A549 (cell line): ENCODE data around the gene KIF18A. TPM values are rescaled to one million over a fixed set of nuclear protein-coding genes. Genes with fewer than 3 reads are reported as not detected.

Experiments
- ATOH8 ChIP-seq: fragments of 250-450 bp; sonication (Bioruptor Pico); IDR thresholded peaks from 2 replicates; pipeline ENCODE4 v1.5.0; 2020; ENCODE audit warnings: low read depth, mild to moderate bottlenecking, moderate library complexity
- BCL3 ChIP-seq: fragments of >200 bp; sonication (Bioruptor Twin); formaldehyde crosslinking; IDR thresholded peaks from 3 replicates; pipeline ENCODE4 v1.6.1; 2016
- CEBPB ChIP-seq, 2 experiments: fragments of >200 bp in 1 of 2; sonication (Bioruptor Twin) in 1 of 2; formaldehyde crosslinking in 1 of 2; IDR thresholded peaks; 2 replicates each; pipeline ENCODE4 v1.6.1; 2012 to 2016
- EHMT2 ChIP-seq: fragments of 200-600 bp; sonication (generic); IDR thresholded peaks from 2 replicates; pipeline ENCODE4 v1.6.1; 2016; ENCODE audit warnings: antibody characterized with exemption, low read depth, mild to moderate bottlenecking, moderate library complexity
- ELK1 ChIP-seq: fragments of 150-350 bp; IDR thresholded peaks from 2 replicates; pipeline ENCODE4 v1.6.1; 2014; ENCODE audit warnings: low read depth, mild to moderate bottlenecking, low read length
- GATA3 ChIP-seq: IDR thresholded peaks from 2 replicates; pipeline ENCODE4 v1.6.1; 2012; ENCODE audit warnings: borderline replicate concordance
- HDAC2 ChIP-seq: fragments of 200-600 bp; sonication (generic); IDR thresholded peaks from 2 replicates; pipeline ENCODE4 v1.6.1; 2016
- HOXA7 ChIP-seq: fragments of 250-450 bp; sonication (Bioruptor Pico); IDR thresholded peaks from 2 replicates; pipeline ENCODE4 v1.5.0; 2020; ENCODE audit warnings: mild to moderate bottlenecking, moderate library complexity
- HOXB13 ChIP-seq: fragments of 250-450 bp; sonication (Bioruptor Pico); IDR thresholded peaks from 2 replicates; pipeline ENCODE4 v1.5.0; 2020; ENCODE audit warnings: low read depth, mild to moderate bottlenecking, moderate library complexity
- HOXB5 ChIP-seq: fragments of 250-450 bp; sonication (Bioruptor Pico); IDR thresholded peaks from 2 replicates; pipeline ENCODE4 v1.5.0; 2020; ENCODE audit warnings: mild to moderate bottlenecking, moderate library complexity
- JUNB ChIP-seq: fragments of >200 bp; sonication (Bioruptor Twin); formaldehyde crosslinking; IDR thresholded peaks from 2 replicates; pipeline ENCODE4 v1.6.1; 2016
- MAZ ChIP-seq: fragments of 150-350 bp; IDR thresholded peaks from 2 replicates; pipeline ENCODE4 v1.6.1; 2014; ENCODE audit warnings: antibody characterized with exemption, low read depth, low read length, borderline replicate concordance
- PBX3 ChIP-seq: IDR thresholded peaks from 2 replicates; pipeline ENCODE4 v1.6.1; 2012
- PHF8 ChIP-seq: fragments of 200-600 bp; sonication (generic); IDR thresholded peaks from 2 replicates; pipeline ENCODE4 v1.6.1; 2016; ENCODE audit warnings: low read depth, mild to moderate bottlenecking, antibody characterized with exemption, moderate library complexity, borderline replicate concordance
- REST ChIP-seq: fragments of 200-600 bp; sonication (generic); IDR thresholded peaks from 2 replicates; pipeline ENCODE4 v1.6.1; 2016; ENCODE audit warnings: antibody characterized with exemption, mild to moderate bottlenecking, moderate library complexity
- RNF2 ChIP-seq: fragments of 200-600 bp; sonication (generic); IDR thresholded peaks from 2 replicates; pipeline ENCODE4 v1.6.1; 2016; ENCODE audit warnings: low read depth, mild to moderate bottlenecking, antibody characterized with exemption, moderate library complexity, borderline replicate concordance
- SMC3 ChIP-seq: fragments of >200 bp; sonication (Bioruptor Twin); formaldehyde crosslinking; IDR thresholded peaks from 3 replicates; pipeline ENCODE4 v1.6.1; 2018; ENCODE audit warnings: inconsistent platforms
- SREBF2 ChIP-seq: fragments of 450-650 bp; IDR thresholded peaks from 2 replicates; pipeline ENCODE4 v1.6.1; 2014; ENCODE audit warnings: mild to moderate bottlenecking, moderate library complexity
- ZC3H11A ChIP-seq: fragments of 450-650 bp; IDR thresholded peaks from 2 replicates; pipeline ENCODE4 v1.6.1; 2014; ENCODE audit warnings: antibody characterized with exemption, mild to moderate bottlenecking
- ZFP36 ChIP-seq: fragments of 450-650 bp; IDR thresholded peaks from 2 replicates; pipeline ENCODE4 v1.6.1; 2014; ENCODE audit warnings: borderline replicate concordance; ENCODE audit not compliant: partially characterized antibody
- ZSCAN20 ChIP-seq: fragments of 250-450 bp; sonication (Bioruptor Pico); IDR thresholded peaks from 2 replicates; pipeline ENCODE4 v1.8.0; 2022; ENCODE audit warnings: mild to moderate bottlenecking, moderate library complexity
- polyA plus RNA-seq, 4 experiments: library from polyadenylated mRNA; depleted of rRNA in 3 of 4; stranded (reverse); fragments of >200 nt; fragmentation: RNase III in 1 of 4; extraction: RNeasy Plus Mini Kit Qiagen cat#74134 plus additional on column Dnase treatment in 1 of 4; gene quantifications; 2 replicates in 3 of 4; 3 replicates in 1 of 4; pipeline ENCODE4 v1.2.3, GENCODE V29; 2011 to 2017

KIF18A gene
- polyA plus RNA-seq, 2 of the 4 experiments (the other 2 are of a cell fraction), result 24.8 to 47.2 TPM

GRCh38 chr11:28107750-28108618 is at the start of gene KIF18A, which contains the start of gene METTL15 (continued):
- TF ChIP-seq ZC3H11A, result no peak
- TF ChIP-seq BCL3, result peak; percentile 53; the same call in 1 of the 3 replicates
- TF ChIP-seq HDAC2, result 0 out of 2 replicates have a peak, but pooled peaks have one; percentile 28
- no peak for TF ChIP-seq JUNB
- TF ChIP-seq MAZ, result no peak
- TF ChIP-seq SMC3, result peak; percentile 19; the same call in 1 of the 3 replicates
- no peak for TF ChIP-seq RNF2
- TF ChIP-seq HOXB5 (CRISPR knock-in tag), result no peak
- TF ChIP-seq REST, result no peak
- no peak for TF ChIP-seq HOXB13
- no peak for TF ChIP-seq ELK1
- TF ChIP-seq HOXA7 (CRISPR knock-in tag), result no peak
- TF ChIP-seq EHMT2, result no peak
- TF ChIP-seq ZSCAN20 (CRISPR knock-in tag), result no peak
- no peak for TF ChIP-seq ATOH8
- no peak for TF ChIP-seq GATA3
- no peak for TF ChIP-seq SREBF2
- no peak for TF ChIP-seq ZFP36
- no peak for TF ChIP-seq CEBPB (IDR thresholded peaks at IDR 0.05)
- TF ChIP-seq PHF8, result peak; percentile 75; the same call in 1 of the 2 replicates
- no peak for TF ChIP-seq PBX3
